Kidney epithelial cell (primary cell): ENCODE measurements around the gene CLSTN1. TPM values are rescaled to one million over a fixed set of nuclear protein-coding genes. Genes with fewer than 3 reads are reported as not detected.

Experiments
- DNase-seq: peaks from one replicate; pipeline ENCODE4 v3.0.0-alpha.2; 2010; ENCODE audit warnings: low read depth
- H3K27me3 ChIP-seq: 2 replicates; pipeline ENCODE4 v1.6.0; 2011; ENCODE audit warnings: low read length; ENCODE audit not compliant: control insufficient read depth, insufficient read depth
- H3K36me3 ChIP-seq: 2 replicates; pipeline ENCODE4 v1.5.1; 2011; ENCODE audit warnings: low read length; ENCODE audit not compliant: control insufficient read depth, insufficient read depth
- H3K4me3 ChIP-seq: 2 replicates; pipeline ENCODE4 v1.5.1; 2011; ENCODE audit warnings: low read depth, mild to moderate bottlenecking, control low read depth, low read length
- CTCF ChIP-seq: IDR thresholded peaks from 2 replicates; pipeline ENCODE4 v1.5.1; 2011; ENCODE audit warnings: mild to moderate bottlenecking, moderate library complexity, low read length, control low read depth, inconsistent platforms; ENCODE audit not compliant: insufficient read depth, poor library complexity, severe bottlenecking
- total RNA-seq: library from RNA; depleted of rRNA; stranded (reverse); fragments of >200 nt; gene quantifications from 2 replicates; pipeline ENCODE4 v1.2.3, GENCODE V29; 2015

CLSTN1 gene
- total RNA-seq, 1 donor from 2014 or later, result 115 TPM

- DNase-seq, result no peak
- no peak overlapping the region for H3K4me3 ChIP-seq
- TF ChIP-seq CTCF, result no peak
- no peaks in the 10 kb centered on the region for H3K36me3 ChIP-seq
- no peaks in the 10 kb centered on the region for H3K27me3 ChIP-seq
Observed at GRCh38 chr1:9840176-9840575, 16.4 kb upstream of the CLSTN1 start.

- TF ChIP-seq CTCF, result no peak
- Histone ChIP-seq H3K4me3 (no peak overlapping the region), H3K27me3 (no peaks in the 10 kb centered on the region), H3K36me3 (no peaks in the 10 kb centered on the region)
- no peak for DNase-seq
Observed at GRCh38 chr1:9838946-9839345, 15.2 kb upstream of the CLSTN1 start.

GRCh38 chr1:9836632-9836960 lies 12.8 kb upstream of the CLSTN1 start:
- Histone ChIP-seq H3K4me3 (no peak overlapping the region), H3K36me3 (no peaks in the 10 kb centered on the region), H3K27me3 (no peaks in the 10 kb centered on the region)
- TF ChIP-seq CTCF, result no peak
- no peak for DNase-seq

- no peak for TF ChIP-seq CTCF
- H3K4me3 ChIP-seq, result no peak overlapping the region
- no peaks in the 10 kb centered on the region for H3K27me3 ChIP-seq
- no peak for DNase-seq
- H3K36me3 ChIP-seq, result no peaks in the 10 kb centered on the region
Observed at GRCh38 chr1:9835758-9836631, 12.2 kb upstream of the CLSTN1 start.

- no peak for TF ChIP-seq CTCF
- Histone ChIP-seq H3K4me3 (no peak overlapping the region), H3K27me3 (no peaks in the 10 kb centered on the region), H3K36me3 (no peaks in the 10 kb centered on the region)
- no peak for DNase-seq
Observed at GRCh38 chr1:9835404-9835757, 11.6 kb upstream of the CLSTN1 start.

GRCh38 chr1:9833632-9834031 lies 9.9 kb upstream of the CLSTN1 start:
- Histone ChIP-seq H3K36me3 (no peaks in the 10 kb centered on the region), H3K27me3 (no peaks in the 10 kb centered on the region), H3K4me3 (no peak overlapping the region)
- DNase-seq, result no peak
- no peak for TF ChIP-seq CTCF
